GM12801 (cell line): Measurements from ENCODE around the gene CTDSPL.

Source experiments
- CTCF ChIP-seq: IDR thresholded peaks from one replicate; pipeline ENCODE4 v1.5.1; 2011; ENCODE audit warnings: control low read depth; ENCODE audit not compliant: insufficient read length; ENCODE audit errors: extremely low read depth

Gene CTDSPL

DNA sequence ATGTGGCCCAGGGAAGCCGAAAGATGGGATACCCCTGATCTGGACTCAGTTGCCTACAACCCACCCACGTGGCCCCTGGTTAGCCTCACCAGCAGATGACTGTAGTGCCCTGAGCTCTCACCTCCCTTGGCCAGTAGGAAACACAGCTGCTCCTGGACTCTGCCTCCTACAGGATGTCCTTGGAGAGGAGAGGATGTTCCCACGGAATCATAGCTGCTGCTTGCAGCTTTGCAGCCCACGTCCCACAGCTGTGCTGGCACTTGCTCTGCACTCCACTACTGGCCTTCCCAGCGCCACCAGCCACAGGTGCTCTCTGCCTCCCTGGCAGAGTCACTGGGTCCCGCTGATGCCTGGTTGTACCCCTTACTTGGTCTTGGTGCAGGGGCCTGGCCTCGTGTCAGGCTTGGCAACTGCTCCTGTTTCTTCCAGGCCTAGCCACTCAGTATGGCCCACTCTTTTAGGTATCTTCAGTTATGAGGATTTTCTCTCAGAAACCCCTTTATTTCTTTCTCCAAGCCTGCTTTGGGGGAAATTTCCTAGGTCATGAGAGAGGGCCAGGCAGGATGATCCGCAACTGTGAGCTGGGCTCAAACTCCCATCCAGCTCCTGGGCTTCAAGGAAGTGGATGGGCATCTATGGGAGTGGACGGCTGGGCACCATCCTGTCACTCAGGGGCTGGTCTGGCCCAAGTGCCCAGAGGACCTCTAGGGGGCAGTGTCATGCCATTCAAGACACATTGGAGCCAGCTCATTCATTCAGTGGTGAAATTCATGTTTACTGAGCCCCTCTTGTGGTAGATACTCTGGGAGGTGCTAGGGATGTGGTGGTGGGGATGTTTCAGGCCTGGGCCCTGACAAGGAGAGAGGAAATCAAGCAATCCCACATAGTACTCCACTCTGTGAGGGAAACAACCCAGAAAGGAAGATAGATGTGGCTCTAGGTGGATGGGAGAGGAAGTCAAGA, 112.7 kb downstream of the CTDSPL start:
- no peak for TF ChIP-seq CTCF

- no peak for TF ChIP-seq CTCF
These were observed 118.1 kb downstream of the CTDSPL start for GRCh38 chr3:37979541-37980461.

- TF ChIP-seq CTCF: no peak
These were observed 119.0 kb downstream of the CTDSPL start for GRCh38 chr3:37980462-37981347.

- no peak for TF ChIP-seq CTCF
These were observed 119.6 kb downstream of the CTDSPL start for GRCh38 chr3:37981348-37981664.

- TF ChIP-seq CTCF: no peak
These were observed 120.7 kb downstream of the CTDSPL start for GRCh38 chr3:37982331-37982730.

DNA sequence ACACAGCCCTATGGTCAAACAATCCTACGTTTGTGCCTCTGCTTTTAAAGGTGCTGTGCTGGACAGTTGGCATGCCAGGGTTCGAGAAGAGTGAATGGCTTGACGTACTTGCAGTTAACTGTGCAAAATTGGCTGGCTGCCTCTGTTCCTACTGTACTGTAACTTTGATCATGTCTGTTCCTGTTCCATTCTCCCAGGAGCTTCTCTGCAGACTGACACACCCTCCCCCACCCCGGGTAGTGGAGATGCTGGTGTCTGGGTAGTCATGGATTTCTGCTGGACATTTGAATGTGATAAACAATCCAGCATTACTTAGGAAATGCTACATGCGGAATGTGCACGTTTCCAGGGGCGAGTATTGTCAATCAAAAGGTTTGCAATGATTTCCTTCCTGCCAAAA, 122.4 kb downstream of the CTDSPL start:
- no peak for TF ChIP-seq CTCF
